ENCODE results near the gene BHLHE40.

DNA sequence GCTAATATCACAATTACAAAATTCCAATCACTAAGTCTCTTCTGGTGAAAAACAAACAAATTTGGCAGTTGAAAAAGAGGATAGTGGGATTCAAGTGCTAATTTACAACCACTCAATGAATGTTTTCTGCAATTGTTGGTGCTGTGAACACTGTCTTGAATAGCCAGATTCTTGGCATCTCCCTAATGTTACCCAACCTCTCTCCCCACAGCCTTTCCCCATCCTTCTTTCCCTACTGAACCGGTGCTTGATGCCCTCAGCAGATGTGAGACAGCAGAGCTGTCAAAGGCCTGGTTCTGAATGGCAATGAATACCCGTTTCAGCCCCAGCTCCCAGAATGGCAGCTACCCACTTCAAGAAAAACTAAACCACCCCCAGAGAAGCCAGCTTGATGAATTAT is 22.5 kb upstream of the BHLHE40 start:
- no peak for TF ChIP-seq POLR2AphosphoS5 (IDR thresholded peaks at IDR 0.05; ENCODE audit: low read depth, low read length)
- TF ChIP-seq, protein P1, sequence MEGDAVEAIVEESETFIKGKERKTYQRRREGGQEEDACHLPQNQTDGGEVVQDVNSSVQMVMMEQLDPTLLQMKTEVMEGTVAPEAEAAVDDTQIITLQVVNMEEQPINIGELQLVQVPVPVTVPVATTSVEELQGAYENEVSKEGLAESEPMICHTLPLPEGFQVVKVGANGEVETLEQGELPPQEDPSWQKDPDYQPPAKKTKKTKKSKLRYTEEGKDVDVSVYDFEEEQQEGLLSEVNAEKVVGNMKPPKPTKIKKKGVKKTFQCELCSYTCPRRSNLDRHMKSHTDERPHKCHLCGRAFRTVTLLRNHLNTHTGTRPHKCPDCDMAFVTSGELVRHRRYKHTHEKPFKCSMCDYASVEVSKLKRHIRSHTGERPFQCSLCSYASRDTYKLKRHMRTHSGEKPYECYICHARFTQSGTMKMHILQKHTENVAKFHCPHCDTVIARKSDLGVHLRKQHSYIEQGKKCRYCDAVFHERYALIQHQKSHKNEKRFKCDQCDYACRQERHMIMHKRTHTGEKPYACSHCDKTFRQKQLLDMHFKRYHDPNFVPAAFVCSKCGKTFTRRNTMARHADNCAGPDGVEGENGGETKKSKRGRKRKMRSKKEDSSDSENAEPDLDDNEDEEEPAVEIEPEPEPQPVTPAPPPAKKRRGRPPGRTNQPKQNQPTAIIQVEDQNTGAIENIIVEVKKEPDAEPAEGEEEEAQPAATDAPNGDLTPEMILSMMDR (IDR thresholded peaks at IDR 0.05 in 2 of 3, conservative IDR thresholded peaks at IDR 0.05 in 1 of 3; ENCODE audit: borderline replicate concordance in 1 of 3, insufficient read depth in 1 of 3, low read depth in 2 of 3, low read length in 2 of 3) = no peak

All from HCT116 (cell line).